GM12892 (cell line): ENCODE measurements around the gene UBE2D4.

ENCODE experiments used
- POLR2A ChIP-seq: IDR thresholded peaks from 2 replicates; pipeline ENCODE4 v1.6.1; 2011; ENCODE audit warnings: low read depth, low read length, control low read depth
- TAF1 ChIP-seq: IDR thresholded peaks from 2 replicates; pipeline ENCODE4 v1.6.1; 2011; ENCODE audit warnings: low read depth, mild to moderate bottlenecking, control low read depth, low read length, borderline replicate concordance

DNA sequence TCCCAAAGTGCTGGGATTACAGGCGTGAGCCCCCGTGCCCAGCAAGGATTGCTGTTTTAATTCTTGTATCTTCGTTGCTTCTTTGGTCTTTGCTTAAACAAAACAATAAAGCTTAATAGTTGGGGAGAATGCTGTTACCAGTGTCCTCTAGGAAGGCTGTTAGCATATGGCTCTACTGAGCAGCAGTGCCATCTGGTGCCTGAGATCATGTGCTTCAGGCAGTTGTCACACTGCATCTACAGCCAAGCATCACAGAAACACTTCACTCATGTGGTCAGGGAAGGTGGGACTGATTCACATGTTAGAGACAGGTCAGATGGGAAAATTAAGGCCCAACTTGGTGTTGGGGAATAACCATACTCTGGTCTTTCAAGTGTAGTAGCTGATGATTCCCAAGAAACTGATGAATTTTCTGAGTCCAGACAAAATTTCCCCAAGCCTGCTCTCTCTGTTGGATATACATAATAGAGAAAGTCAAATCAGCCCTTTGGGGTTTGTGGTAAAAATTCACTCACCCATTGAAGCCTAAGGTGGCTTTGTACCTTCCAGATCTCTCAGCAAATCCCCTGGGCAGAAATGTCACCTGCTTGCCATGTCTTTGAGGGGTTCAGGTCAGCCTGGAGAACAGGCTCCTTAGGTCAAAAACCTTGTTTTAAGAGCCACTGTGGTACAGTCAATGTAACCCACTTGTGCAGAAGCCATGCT, 28.4 kb downstream of the UBE2D4 start:
- no peak for TF ChIP-seq TAF1
- TF ChIP-seq POLR2A: no peak
